Stimulated activated naive CD8-positive, alpha-beta T cell treated with anti-CD3 and anti-CD28 coated beads, Interleukin-15, Interleukin-2, amounts not matched to agents 100 U/mL and 50 U/mL, for 24 hours (primary cell): Measurements from ENCODE around the gene FKBP5.
"Not testable (repeated sequence)": the region's sequence is repeated elsewhere in the genome, so short reads cannot be mapped to it uniquely, and the experiment has no call there.

Source experiments
- ATAC-seq: fragments of 150-1000 bp; cut with Tn5 transposase; one replicate; pipeline ENCODE4 v1.10.0; 2021
- DNase-seq: peaks from one replicate; pipeline ENCODE4 v3.0.0; 2021

FKBP5 gene

GRCh38 chr6:35690006-35690405 lies 1.3 kb upstream of the FKBP5 start:
- ATAC-seq, DNase-seq: not testable (repeated sequence)

- DNase-seq (peak; percentile 66), ATAC-seq (peak; percentile 53)
Measured at GRCh38 chr6:35687658-35688604, 784 bp downstream of the FKBP5 start.

DNA sequence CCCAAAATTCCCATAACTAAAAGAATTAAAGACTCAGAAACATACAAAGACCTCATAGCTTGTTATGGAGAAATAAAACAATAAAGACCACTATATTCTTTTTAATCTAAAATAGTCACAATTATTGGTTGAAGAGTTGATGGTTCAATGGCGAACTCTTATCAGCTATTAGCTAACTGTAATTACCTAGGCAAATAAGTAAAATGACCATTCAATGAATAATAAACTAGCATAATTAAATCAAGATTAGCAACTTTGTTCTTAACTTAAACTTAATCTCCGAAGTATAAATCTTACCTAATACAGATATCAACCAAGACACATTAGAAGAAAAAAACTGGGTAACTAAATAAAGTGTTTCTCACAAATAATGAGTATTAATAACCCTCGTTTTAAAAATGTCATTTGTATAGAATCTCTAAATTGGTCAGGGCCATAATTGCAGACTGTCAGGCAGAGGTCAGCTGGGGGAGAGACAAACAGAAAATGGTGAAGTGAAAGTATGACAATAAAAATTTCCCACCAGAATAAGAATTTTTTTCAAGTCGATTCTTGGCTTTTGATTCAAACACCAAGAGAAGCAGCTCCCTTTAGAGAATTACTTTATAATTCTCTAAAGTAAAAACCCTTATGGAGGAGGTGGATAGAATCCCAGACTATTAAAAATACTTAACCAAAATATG lies 1.7 kb downstream of the FKBP5 start:
- ATAC-seq: no peak
- no peak for DNase-seq

DNA sequence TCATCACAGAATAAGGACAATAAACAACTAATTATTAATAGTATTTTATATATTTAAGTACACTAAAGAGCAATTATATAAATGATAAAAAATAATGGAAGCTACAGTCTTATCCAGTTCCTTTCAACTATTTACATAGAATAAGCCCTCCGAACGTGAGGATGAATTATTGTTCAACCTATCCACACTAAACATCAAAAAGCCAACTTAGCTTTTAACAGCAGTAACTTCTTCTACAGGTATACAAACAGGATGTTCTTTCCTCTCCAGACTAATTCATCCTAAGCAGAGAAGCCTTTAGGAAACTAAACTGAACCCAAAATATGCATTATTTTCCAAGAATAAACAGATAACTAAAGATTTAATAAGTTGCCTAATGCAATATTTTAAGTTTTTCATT lies 2.3 kb downstream of the FKBP5 start:
- no peak for ATAC-seq
- DNase-seq: no peak

GRCh38 chr6:35683267-35683666 lies 5.4 kb downstream of the FKBP5 start:
- no peak for DNase-seq
- ATAC-seq: no peak

GRCh38 chr6:35681298-35681697 lies 7.4 kb downstream of the FKBP5 start:
- DNase-seq: no peak
- peak; percentile 91 for ATAC-seq

DNA sequence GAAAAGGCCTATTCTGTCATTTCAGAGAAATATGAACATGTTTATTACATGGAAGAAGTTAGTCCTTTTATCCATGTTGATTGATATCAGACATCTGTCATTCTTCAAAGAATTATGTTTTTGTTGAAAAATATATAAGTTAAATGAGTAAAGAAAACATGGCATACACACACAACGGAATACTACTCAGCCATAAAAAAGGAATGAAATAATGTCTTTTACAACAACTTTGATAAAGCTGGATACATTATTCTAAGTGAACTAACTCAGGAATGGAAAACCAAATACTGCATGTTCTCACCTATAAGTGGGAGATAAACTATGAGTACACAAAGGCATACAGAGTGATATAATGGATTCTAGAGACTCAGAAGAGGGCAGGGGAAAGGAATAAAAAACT lies 9.3 kb downstream of the FKBP5 start:
- no peak for ATAC-seq
- DNase-seq: no peak

DNA sequence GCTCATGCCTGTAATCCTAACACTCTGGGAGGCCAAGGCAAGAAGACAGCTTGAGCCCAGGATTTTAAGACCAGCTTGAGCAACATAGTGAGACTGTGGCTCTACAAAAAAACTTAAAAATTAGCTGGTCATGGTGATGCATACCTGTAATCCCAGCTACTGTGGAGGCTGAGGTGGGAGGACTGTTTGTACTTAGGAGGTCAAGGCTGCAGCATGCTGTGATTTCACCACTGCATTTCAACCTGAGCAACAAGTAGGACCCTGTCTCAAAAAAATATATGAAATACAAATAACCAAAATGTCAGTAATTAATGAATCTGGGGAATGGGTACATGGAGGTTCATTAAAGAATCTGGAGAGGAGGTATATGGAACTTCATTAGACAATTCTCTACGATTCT lies 9.9 kb downstream of the FKBP5 start:
- no peak for DNase-seq
- no peak for ATAC-seq

DNA sequence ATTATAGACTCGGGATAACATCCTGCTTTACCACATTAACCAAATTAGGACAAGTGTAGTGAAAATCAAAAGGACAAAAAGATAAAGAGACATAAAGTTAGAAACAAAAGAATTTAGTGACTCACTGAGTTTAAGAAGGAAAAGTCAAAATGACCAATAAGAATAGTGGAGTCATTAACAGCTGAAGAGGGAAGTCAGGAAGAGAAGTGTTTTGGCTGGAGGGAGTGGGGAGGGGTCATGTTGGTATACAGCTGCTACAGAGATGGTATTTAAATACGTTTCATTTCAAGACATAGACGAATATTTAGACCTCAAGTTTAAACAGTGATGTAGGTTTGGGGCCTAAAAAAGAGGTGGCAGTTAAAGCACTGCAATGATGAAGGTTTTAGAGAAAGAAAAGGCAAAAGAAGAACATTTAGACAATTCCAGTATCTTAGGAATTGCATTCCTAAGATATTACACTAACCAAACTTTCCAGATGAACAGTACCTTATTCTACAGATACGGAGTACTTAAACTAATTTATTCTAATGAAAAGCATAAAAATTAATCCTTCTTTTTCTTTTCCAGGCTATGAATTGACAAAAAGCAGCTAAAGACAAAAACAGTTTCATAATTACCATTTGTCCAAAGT lies 10.6 kb downstream of the FKBP5 start:
- DNase-seq (no peak), ATAC-seq (no peak)

DNA sequence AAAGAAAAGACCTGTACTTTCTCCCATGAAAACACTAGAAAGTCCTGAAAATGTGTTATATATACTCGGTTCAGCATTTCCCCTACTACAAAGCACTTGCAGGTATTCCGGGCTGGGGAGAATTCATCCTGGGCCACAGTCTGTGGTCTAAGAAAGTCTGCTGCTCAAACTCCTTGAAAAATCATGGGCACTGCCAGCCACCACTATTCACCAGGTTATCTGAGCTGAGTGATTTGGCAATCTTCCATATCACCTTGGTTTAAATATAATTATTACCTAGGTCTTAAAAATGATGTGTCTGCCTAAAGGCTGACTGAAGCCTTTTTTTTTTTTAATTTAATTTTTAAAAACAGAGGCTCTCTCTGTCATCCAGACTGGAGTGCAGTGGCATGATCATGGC lies 11.3 kb downstream of the FKBP5 start:
- no peak for DNase-seq
- ATAC-seq: no peak

DNA sequence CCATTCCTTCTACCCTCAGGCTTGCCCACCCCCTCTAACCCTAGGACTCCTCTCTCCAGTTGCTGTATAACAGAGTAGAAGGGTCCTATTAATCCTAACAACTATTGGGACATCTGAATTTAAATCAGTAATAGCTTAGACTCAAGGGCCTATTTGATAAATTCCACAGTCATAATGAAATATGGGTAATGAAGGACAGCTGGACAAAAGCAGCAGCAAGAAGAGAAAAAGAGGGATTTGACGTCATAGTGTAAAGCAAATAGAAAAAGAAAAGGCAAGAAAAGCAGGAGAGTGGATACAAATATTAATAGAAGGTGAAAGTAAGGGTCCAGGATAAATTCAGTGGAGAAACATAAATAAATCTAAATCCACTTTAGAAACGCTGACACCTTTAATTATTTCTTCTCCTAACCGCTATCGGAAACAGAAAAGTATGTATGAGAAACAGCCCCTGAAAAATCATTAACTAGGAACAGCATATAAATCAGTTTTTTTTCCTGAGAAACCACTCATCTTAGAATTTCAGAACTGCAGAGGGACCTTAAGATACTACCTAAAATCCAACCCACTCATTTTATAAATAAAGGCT lies 12.8 kb downstream of the FKBP5 start:
- ATAC-seq: no peak
- DNase-seq: no peak

- ATAC-seq (no peak), DNase-seq (no peak)
Measured at GRCh38 chr6:35674594-35674993, 14.1 kb downstream of the FKBP5 start.

DNA sequence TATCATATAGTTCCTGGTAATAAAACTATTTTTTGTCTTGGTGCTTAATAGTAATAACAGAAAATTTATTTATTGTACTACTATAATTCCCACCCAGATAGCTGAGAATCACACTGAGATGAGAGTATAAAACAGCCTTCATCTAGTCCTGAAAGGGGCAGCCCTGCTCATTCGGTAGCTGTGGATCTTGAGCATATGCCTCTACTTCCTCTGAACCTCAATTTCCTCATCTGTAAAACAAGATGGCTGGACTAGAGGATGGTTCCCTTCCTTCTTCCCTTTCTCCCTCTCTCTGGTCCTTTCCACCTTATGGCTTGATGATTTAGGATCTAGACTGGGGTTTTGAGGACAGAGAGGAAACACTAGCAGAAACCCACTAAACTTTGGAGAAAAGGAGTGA lies 15.0 kb downstream of the FKBP5 start:
- ATAC-seq (no peak), DNase-seq (no peak)

- ATAC-seq, DNase-seq: not testable (repeated sequence)
Measured at GRCh38 chr6:35673284-35673666, 15.4 kb downstream of the FKBP5 start.

- not testable (repeated sequence) for ATAC-seq, DNase-seq
Measured at GRCh38 chr6:35670453-35670852, 18.3 kb downstream of the FKBP5 start.

GRCh38 chr6:35669451-35670045 lies 19.2 kb downstream of the FKBP5 start:
- ATAC-seq: peak; percentile 65
- no peak for DNase-seq

DNA sequence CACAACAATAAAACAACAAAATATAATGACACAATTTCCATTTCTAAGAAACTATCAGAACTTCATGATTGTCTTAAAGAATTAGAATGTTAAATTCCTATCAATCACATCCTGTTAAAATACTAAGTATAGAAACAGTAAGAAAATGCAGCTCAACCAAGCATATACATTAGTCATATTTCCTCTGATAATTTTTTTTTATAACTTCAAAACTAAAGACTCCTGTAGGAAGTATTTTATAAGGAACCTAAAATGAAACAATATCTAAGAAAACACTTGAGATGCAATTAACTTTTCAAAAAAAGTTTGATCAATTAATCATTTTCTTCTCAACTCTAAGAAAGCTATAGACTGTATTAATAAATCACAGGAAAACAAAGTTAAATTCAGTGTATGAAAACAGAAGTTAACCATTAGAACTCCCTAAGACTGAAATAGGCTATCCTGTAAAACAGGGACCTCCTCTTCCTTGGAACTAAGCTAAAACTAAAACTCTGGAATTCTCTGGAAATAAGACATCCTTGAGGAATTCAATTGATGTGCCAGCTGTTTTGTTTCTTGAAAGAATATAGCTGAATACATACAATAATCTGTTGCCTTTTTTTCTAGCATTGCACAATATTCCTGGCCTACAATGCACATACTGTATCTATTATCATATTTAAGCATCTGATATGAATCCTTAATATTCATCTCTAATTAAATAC lies 19.8 kb downstream of the FKBP5 start:
- ATAC-seq: no peak
- DNase-seq: no peak

DNA sequence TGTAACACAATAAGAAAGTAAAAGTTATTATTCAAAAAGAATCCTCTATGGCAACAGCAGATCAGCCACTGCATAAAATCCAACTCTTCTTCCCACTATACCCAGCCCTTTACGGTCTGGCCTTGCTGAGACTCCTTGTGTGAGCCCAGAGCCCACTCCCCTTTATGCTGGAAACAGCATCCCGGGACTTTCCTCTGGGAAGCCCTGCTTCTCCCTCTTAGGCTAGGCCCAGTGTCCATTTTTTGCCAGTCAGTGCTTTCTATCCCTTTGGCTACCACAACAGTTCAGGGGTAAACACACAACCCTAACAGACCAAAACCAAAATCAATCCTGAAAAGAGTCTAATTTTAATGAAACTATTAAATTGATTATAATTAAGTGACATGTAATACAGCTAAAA lies 20.6 kb downstream of the FKBP5 start:
- ATAC-seq: no peak
- DNase-seq: no peak

DNA sequence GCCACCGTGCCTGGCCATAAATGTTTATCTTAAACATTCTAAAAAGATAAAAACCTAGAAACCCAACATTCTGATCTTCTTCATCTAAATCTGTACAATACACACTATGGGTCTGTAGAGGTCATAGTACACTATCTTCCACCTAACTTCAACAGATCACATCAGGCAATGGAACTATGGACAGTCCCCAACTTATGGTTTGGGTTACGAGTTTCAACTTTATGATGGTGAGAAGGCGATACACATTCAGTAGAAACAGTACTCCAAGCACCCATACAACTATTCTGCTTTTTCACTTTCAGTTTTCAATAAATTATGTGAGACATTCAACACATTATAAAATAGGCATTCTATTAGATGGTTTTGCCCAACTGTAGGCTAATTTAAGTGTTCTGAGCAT lies 23.1 kb downstream of the FKBP5 start:
- ATAC-seq (peak; percentile 63), DNase-seq (no peak)

DNA sequence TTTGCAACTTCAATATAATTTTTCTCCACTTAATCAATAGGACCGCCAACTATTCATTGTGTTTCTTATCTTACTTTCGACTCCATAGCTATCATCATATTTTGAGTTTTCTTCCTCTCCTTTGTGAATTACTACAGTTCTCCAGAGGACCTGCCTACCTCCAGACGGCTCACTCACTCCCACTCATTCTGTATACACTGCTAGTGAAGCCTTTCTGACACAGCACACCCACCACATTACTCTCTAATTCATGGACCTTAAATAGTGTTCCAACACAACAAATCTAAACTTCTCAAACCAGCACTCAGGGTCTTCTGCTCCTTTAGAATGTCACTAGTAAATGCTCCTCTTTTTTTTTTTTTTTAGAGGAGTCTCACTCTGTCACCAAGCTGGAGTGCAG lies 23.8 kb downstream of the FKBP5 start:
- no peak for DNase-seq
- peak; percentile 58 for ATAC-seq

- ATAC-seq (peak; percentile 40), DNase-seq (no peak)
Measured at GRCh38 chr6:35663447-35664235, 25.1 kb downstream of the FKBP5 start.
